Measurements from ENCODE around the gene GRAMD1B.
A peak's percentile ranks its signal among the peaks of the same experiment; 100 is the strongest.

Gene GRAMD1B

DNA sequence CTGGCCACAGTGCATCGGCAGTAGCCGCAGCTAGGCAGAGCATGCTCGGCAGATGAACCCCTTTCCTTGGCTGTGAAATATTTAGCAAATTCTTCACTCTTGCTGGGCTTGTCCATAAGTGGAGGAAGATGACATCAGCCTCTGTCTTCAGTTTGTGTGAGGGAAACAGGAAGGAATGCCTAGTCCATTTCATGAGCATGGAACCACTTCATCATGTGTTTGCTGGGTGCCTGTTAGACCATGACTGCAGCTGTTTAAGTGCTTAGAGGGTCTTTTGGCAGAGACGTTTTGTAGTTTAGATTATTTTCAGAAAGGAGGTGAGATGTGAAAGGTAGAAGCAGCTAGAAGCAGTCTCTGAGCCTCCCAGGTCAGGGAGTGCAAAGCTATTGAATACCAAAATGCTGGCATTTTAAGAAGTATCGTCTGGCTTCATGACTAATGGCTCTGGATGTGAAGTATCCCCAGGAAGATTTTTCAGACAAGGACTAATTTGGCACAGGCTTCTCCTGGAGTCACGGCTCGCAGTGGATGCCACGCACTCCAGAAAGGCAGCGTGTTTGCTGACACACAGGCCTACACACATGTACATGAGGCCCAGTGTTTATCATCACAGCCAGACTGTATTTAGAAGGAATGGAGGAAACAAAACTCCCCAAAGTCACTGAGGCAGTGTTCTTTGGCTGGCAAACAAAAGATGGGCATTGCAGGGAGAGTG lies 43.1 kb upstream of the GRAMD1B start:
- DNase-seq (ENCODE audit: low read depth, low spot score), result peak; percentile 19
- TF ChIP-seq, protein P1, sequence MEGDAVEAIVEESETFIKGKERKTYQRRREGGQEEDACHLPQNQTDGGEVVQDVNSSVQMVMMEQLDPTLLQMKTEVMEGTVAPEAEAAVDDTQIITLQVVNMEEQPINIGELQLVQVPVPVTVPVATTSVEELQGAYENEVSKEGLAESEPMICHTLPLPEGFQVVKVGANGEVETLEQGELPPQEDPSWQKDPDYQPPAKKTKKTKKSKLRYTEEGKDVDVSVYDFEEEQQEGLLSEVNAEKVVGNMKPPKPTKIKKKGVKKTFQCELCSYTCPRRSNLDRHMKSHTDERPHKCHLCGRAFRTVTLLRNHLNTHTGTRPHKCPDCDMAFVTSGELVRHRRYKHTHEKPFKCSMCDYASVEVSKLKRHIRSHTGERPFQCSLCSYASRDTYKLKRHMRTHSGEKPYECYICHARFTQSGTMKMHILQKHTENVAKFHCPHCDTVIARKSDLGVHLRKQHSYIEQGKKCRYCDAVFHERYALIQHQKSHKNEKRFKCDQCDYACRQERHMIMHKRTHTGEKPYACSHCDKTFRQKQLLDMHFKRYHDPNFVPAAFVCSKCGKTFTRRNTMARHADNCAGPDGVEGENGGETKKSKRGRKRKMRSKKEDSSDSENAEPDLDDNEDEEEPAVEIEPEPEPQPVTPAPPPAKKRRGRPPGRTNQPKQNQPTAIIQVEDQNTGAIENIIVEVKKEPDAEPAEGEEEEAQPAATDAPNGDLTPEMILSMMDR (IDR thresholded peaks at IDR 0.05; ENCODE audit: insufficient read depth, low read length, missing control alignments), result no peak
- POLR2A ChIA-PET, result no interaction called here
- H3K4me3 ChIP-seq (ENCODE audit: low read depth, low read length), result no peak overlapping the region
- CTCF ChIA-PET, result interaction anchor here (1.0 to 3.8 kb wide), 4 partner anchors 21 to 126 kb away, joined by 3 to 21 read pairs (median 3); no protein-coding TSS in a partner anchor

DNA sequence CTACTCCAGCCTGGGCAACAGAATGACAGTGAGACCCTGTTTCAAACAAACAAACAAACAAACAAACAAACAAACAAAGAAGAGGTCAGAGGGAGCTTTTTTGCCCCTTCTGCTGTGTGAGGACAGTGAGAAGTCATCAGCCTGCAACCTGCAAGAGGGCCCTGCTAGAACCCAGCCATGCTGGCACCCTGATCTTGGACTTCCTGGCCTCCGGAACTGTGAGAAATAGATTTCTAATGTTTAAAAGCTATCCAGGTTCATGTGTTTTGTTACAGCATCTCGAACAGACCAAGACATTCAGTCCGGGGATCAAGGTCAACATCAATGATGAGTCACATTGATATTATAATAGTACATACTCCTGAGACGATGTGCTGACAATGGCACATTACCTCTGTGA lies 41.4 kb upstream of the GRAMD1B start:
- CTCF ChIA-PET, result interaction anchor here (1.3 to 3.8 kb wide), 2 partner anchors 19 to 127 kb away, joined by 3 to 21 read pairs; no protein-coding TSS in a partner anchor
- H3K4me3 ChIP-seq (ENCODE audit: low read depth, low read length), result no peak overlapping the region
- TF ChIP-seq, protein P1 (IDR thresholded peaks at IDR 0.05; ENCODE audit: insufficient read depth, low read length, missing control alignments), result no peak
- no peak for DNase-seq (ENCODE audit: low read depth, low spot score)
- POLR2A ChIA-PET, result no interaction called here

DNA sequence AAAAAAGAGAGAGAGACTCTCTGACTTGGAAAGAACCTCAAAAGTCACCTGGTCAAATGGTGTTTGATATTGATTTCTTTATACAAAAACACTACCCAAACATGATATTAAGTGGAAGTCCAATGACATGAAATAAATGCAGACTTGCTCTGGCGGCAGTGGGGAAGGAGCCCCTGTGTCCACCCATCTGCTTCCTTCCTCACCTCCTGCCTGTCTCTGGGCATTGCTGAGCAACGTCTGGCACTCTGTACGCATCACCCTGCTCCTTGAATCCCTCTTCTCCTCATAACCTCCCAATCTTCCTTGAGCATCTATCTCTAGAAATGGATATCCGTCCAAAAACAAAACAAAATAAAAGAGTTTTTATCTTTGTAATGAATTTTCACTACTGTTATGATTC lies 39.9 kb upstream of the GRAMD1B start:
- DNase-seq (ENCODE audit: low read depth, low spot score), result no peak
- ChIA-PET CTCF (interaction anchor here (1.0 to 3.8 kb wide), 2 partner anchors 17 to 89 kb away, joined by 4 to 21 read pairs; no protein-coding TSS in a partner anchor), POLR2A (no interaction called here)
- no peak overlapping the region for H3K4me3 ChIP-seq (ENCODE audit: low read depth, low read length)
- TF ChIP-seq, protein P1 (IDR thresholded peaks at IDR 0.05; ENCODE audit: insufficient read depth, low read length, missing control alignments), result no peak

DNA sequence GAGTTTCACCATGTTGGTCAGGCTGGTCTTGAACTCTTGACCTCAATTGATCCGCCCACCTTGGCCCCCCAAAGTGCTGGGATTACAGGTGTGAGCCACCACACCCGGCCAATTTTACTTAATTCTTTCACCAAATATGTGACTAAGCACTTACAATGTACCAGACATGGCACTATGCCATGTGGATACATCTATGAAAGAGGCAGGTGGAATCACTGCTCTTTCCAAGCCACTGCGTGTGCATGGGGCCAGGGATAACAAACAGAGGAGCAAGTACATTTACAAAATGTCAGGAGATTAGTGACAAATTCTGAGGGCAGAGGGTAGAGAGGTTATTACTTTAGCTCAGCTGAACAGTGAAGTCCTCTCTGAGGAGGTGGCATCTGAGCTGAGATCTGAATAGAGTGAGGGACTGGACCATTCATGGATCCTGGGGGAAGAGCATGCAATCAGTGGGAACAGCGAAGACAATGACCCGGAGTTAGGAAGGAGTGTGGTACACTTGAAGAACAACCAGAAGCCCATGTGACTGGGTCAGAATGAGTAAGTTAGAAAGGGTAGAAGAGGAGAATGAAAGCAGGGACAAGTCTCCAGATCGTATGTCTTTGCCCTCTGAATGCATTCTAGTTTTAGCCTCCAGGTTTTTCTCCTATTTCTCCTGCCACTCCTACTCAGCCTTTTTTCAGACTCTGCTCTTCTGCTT lies 38.3 kb upstream of the GRAMD1B start:
- TF ChIP-seq, protein P1 (IDR thresholded peaks at IDR 0.05; ENCODE audit: insufficient read depth, low read length, missing control alignments), result no peak
- ChIA-PET CTCF (interaction anchor here (1.6 kb wide), 1 partner anchor 16 kb away, joined by 6 read pairs; no protein-coding TSS in a partner anchor), POLR2A (no interaction called here)
- no peak for DNase-seq (ENCODE audit: low read depth, low spot score)
- no peak overlapping the region for H3K4me3 ChIP-seq (ENCODE audit: low read depth, low read length)

DNA sequence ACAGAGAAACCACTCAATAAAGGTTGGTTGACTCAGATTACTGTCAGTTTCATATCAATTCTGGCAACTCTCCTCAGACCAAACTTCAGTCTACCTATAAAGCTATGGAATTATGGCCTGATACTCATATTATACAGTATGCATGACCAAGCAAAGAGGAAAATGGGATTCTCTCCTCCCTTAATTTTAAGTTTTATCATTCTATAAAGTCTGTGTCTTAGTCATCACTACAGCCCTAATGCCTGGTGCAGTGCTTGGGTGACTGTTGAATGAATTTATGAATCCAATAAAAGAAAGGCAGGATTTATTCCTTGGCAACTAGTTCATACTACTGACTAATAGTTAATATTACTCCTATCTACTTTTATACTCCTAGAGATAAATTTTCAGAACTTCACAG lies 37.6 kb upstream of the GRAMD1B start:
- TF ChIP-seq, protein P1 (IDR thresholded peaks at IDR 0.05; ENCODE audit: insufficient read depth, low read length, missing control alignments), result no peak
- no peak for DNase-seq (ENCODE audit: low read depth, low spot score)
- H3K4me3 ChIP-seq (ENCODE audit: low read depth, low read length), result no peak overlapping the region
- ChIA-PET CTCF (interaction anchor here (0.7 to 1.6 kb wide), 2 partner anchors 15 to 23 kb away, joined by 3 to 6 read pairs; no protein-coding TSS in a partner anchor), POLR2A (no interaction called here)

DNA sequence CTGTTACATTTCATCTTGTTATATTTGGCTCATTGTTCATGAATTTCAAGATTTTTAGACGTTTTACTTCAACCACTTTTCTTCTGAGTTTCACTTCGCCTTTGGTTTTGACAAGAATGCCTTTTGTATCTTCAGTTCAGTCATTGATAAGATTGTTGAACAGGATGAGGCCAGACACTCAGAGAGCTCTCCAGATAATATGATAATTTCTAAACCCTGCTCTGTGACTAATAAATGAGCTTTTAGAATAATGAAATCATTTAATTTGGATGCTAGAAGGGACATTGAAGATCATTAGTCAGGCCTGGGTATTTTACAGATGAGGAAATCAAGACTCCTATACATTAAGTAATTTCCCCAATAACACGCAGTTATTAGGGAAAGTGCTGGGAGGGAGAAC lies 37.2 kb upstream of the GRAMD1B start:
- H3K4me3 ChIP-seq (ENCODE audit: low read depth, low read length), result no peak overlapping the region
- ChIA-PET CTCF (interaction anchor here (0.7 to 1.6 kb wide), 2 partner anchors 15 to 24 kb away, joined by 3 to 6 read pairs; no protein-coding TSS in a partner anchor), POLR2A (no interaction called here)
- no peak for DNase-seq (ENCODE audit: low read depth, low spot score)
- TF ChIP-seq, protein P1 (IDR thresholded peaks at IDR 0.05; ENCODE audit: insufficient read depth, low read length, missing control alignments), result no peak

All from AG04449 (cell line).